ENCODE measurements around the gene TMEM151A. TPM values are rescaled to one million over a fixed set of nuclear protein-coding genes. Genes with fewer than 3 reads are reported as not detected.

TMEM151A gene
- 0.33 TPM for polyA plus RNA-seq (2013)

DNA sequence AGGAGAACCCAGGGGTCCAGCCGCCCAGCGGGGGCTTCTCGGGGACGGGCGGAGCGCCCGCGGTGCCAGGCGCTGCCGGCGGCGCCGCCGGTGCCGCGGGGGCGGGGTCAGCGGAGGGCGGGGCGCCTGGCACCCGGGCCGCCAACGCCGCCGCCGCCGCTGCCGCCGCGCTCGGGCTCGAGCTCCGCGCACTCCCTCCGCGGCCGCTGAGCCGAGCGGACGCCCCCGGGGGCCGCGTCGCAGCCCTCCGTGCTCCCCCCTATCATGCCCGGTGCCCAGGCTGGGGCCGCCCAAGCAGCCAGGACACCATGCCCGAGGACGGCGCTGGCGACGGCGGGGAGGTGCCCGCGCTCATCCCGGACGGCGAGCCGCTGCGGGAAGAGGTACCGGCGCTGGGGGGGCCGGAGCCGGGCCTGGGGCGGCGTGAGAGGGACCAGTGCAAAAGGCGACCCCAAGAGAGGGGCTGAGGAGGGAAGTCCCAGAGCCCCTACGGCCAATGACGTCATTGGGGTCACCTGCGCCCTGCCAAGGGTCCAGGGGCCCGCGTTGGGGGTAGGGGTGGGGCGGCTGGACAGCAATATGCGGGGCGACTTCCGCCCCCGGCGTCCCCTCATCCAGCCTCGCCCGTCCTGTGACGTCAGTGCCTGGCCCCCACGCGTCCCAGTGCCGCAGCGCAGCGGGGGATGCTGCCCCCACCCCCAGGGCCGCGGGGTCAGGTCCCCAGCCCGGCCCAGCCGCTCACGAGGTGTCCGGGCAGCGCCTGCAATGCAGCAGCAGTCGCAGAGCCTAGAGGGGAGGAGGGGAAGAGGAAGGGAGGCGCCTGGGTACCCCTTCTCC lies at the start of gene TMEM151A:
Gene TMEM151A (plus strand): TSS at position 189 of the 837 bp plus-strand sequence. CDS start 120 bp downstream, at position 309.
- no peak within 1 kb of the TSS for H3K27ac ChIP-seq (ENCODE audit: insufficient read depth in 1 of 2, low read depth in 1 of 2, low read length in 2 of 2, poor library complexity in 1 of 2, severe bottlenecking in 2 of 2)
- 1% methylated on average over 69 of the region's 95 CpGs for WGBS (ENCODE audit: insufficient coverage)

GRCh38 chr11:66242095-66242765 lies 49.5 kb upstream of the TMEM151A start:
- POLR2A ChIA-PET: no interaction called here

More for the DNA sequence above, at the start of gene TMEM151A:
- CTCF ChIA-PET: interaction anchor here (1.4 kb wide), 1 partner anchor 118 kb away, joined by 3 read pairs; no protein-coding TSS in a partner anchor
- POLR2A ChIA-PET: interaction anchor here (0.6 kb wide), 1 partner anchor 781 kb away, joined by 3 read pairs; no protein-coding TSS in a partner anchor
- Histone ChIP-seq H3K27me3 (replicated peaks in 2 of 5; ENCODE audit: control insufficient read depth in 4 of 5, insufficient read depth in 5 of 5, low read length in 4 of 5) (peaks cover 0 to 52% (median 17%) of the 10 kb centered on the region in 5 experiments), H3K36me3 (ENCODE audit: control insufficient read depth in 4 of 4, insufficient read depth in 4 of 4, low read length in 3 of 4) (no peaks in the 10 kb centered on the region), H3K4me1 (ENCODE audit: control extremely low read depth in 1 of 4, control insufficient read depth in 4 of 4, insufficient read depth in 4 of 4, low read length in 3 of 4) (peaks cover 0 to 37% (median 32%) of the 10 kb centered on the region in 4 experiments), H3K9me3 (ENCODE audit: control extremely low read depth in 1 of 5, control insufficient read depth in 4 of 5, insufficient read depth in 2 of 5, low read depth in 1 of 5, low read length in 4 of 5) (no peaks in the 10 kb centered on the region), H3K4me3 (ENCODE audit: control insufficient read depth in 1 of 7, extremely low read depth in 1 of 7, insufficient read depth in 4 of 7, low read depth in 2 of 7, low read length in 6 of 7) (peak within 1 kb of the TSS in 5 of 7 experiments; percentile 8 to 65 (median 42))
- DNase-seq: peak in 1 of 3 donors; percentile 32

GRCh38 chr11:66243782-66244535 lies 47.7 kb upstream of the TMEM151A start:
- H3K4me3 ChIP-seq (ENCODE audit: control insufficient read depth in 1 of 7, extremely low read depth in 1 of 7, insufficient read depth in 4 of 7, low read depth in 2 of 7, low read length in 6 of 7): no peak overlapping the region
- H3K27ac ChIP-seq (ENCODE audit: insufficient read depth in 1 of 2, low read depth in 1 of 2, low read length in 2 of 2, poor library complexity in 1 of 2, severe bottlenecking in 2 of 2): no peak overlapping the region
- POLR2A ChIA-PET: no interaction called here
- H3K36me3 ChIP-seq (ENCODE audit: control insufficient read depth in 4 of 4, insufficient read depth in 4 of 4, low read length in 3 of 4): peaks cover 17 to 81% (median 43%) of the 10 kb centered on the region in 4 experiments
- DNase-seq: no peak
- no peaks in the 10 kb centered on the region for H3K27me3 ChIP-seq (replicated peaks in 2 of 5; ENCODE audit: control insufficient read depth in 4 of 5, insufficient read depth in 5 of 5, low read length in 4 of 5)
- H3K4me1 ChIP-seq (ENCODE audit: control extremely low read depth in 1 of 4, control insufficient read depth in 4 of 4, insufficient read depth in 4 of 4, low read length in 3 of 4): peaks cover 0 to 4% (median 0%) of the 10 kb centered on the region in 4 experiments
- CTCF ChIA-PET: interaction anchor here (1.5 to 1.7 kb wide), 2 partner anchors 18 to 20 kb away, joined by 3 to 4 read pairs; no protein-coding TSS in a partner anchor
- no peaks in the 10 kb centered on the region for H3K9me3 ChIP-seq (ENCODE audit: control extremely low read depth in 1 of 5, control insufficient read depth in 4 of 5, insufficient read depth in 2 of 5, low read depth in 1 of 5, low read length in 4 of 5)
- WGBS (ENCODE audit: insufficient coverage): 86% methylated on average over 13 of the region's 13 CpGs

More at GRCh38 chr11:66242095-66242765, 49.5 kb upstream of the TMEM151A start:
- no peak overlapping the region for H3K27ac ChIP-seq (ENCODE audit: insufficient read depth in 1 of 2, low read depth in 1 of 2, low read length in 2 of 2, poor library complexity in 1 of 2, severe bottlenecking in 2 of 2)
- whole genome bisulfite sequencing (ENCODE audit: insufficient coverage): 85% methylated on average over 14 of the region's 14 CpGs
- DNase-seq: no peak
- no peaks in the 10 kb centered on the region for H3K9me3 ChIP-seq (ENCODE audit: control extremely low read depth in 1 of 5, control insufficient read depth in 4 of 5, insufficient read depth in 2 of 5, low read depth in 1 of 5, low read length in 4 of 5)
- CTCF ChIA-PET: interaction anchor here (1.0 to 1.4 kb wide), 4 partner anchors 17 to 69 kb away, joined by 3 to 6 read pairs (median 4); no protein-coding TSS in a partner anchor
- H3K4me1 ChIP-seq (ENCODE audit: control extremely low read depth in 1 of 4, control insufficient read depth in 4 of 4, insufficient read depth in 4 of 4, low read length in 3 of 4): peaks cover 0 to 4% (median 0%) of the 10 kb centered on the region in 4 experiments
- peaks cover 15 to 85% (median 44%) of the 10 kb centered on the region in 4 experiments for H3K36me3 ChIP-seq (ENCODE audit: control insufficient read depth in 4 of 4, insufficient read depth in 4 of 4, low read length in 3 of 4)
- no peaks in the 10 kb centered on the region for H3K27me3 ChIP-seq (replicated peaks in 2 of 5; ENCODE audit: control insufficient read depth in 4 of 5, insufficient read depth in 5 of 5, low read length in 4 of 5)
- no peak overlapping the region for H3K4me3 ChIP-seq (ENCODE audit: control insufficient read depth in 1 of 7, extremely low read depth in 1 of 7, insufficient read depth in 4 of 7, low read depth in 2 of 7, low read length in 6 of 7)

GRCh38 chr11:66247295-66247694 lies 44.4 kb upstream of the TMEM151A start:
- ChIA-PET POLR2A (no interaction called here), CTCF (interaction anchor here (0.6 to 1.8 kb wide), 2 partner anchors 8 to 34 kb away, joined by 3 to 6 read pairs; no protein-coding TSS in a partner anchor)
- WGBS (ENCODE audit: insufficient coverage): 93% methylated on average over 4 of the region's 4 CpGs
- Histone ChIP-seq H3K36me3 (ENCODE audit: control insufficient read depth in 4 of 4, insufficient read depth in 4 of 4, low read length in 3 of 4) (peaks cover 15 to 65% (median 25%) of the 10 kb centered on the region in 4 experiments), H3K27me3 (replicated peaks in 2 of 5; ENCODE audit: control insufficient read depth in 4 of 5, insufficient read depth in 5 of 5, low read length in 4 of 5) (no peaks in the 10 kb centered on the region), H3K27ac (ENCODE audit: insufficient read depth in 1 of 2, low read depth in 1 of 2, low read length in 2 of 2, poor library complexity in 1 of 2, severe bottlenecking in 2 of 2) (no peak overlapping the region), H3K9me3 (ENCODE audit: control extremely low read depth in 1 of 5, control insufficient read depth in 4 of 5, insufficient read depth in 2 of 5, low read depth in 1 of 5, low read length in 4 of 5) (no peaks in the 10 kb centered on the region), H3K4me1 (ENCODE audit: control extremely low read depth in 1 of 4, control insufficient read depth in 4 of 4, insufficient read depth in 4 of 4, low read length in 3 of 4) (no peaks in the 10 kb centered on the region), H3K4me3 (ENCODE audit: control insufficient read depth in 1 of 7, extremely low read depth in 1 of 7, insufficient read depth in 4 of 7, low read depth in 2 of 7, low read length in 6 of 7) (no peak overlapping the region)
- DNase-seq: no peak

GRCh38 chr11:66247801-66248200 lies 43.9 kb upstream of the TMEM151A start:
- no peak for DNase-seq
- POLR2A ChIA-PET: no interaction called here
- WGBS (ENCODE audit: insufficient coverage): 70% methylated on average over 1 of the region's 3 CpGs
- H3K4me3 ChIP-seq (ENCODE audit: control insufficient read depth in 1 of 7, extremely low read depth in 1 of 7, insufficient read depth in 4 of 7, low read depth in 2 of 7, low read length in 6 of 7): no peak overlapping the region
- CTCF ChIA-PET: interaction anchor here (0.6 to 1.8 kb wide), 2 partner anchors 8 to 33 kb away, joined by 3 to 6 read pairs; no protein-coding TSS in a partner anchor
- H3K9me3 ChIP-seq (ENCODE audit: control extremely low read depth in 1 of 5, control insufficient read depth in 4 of 5, insufficient read depth in 2 of 5, low read depth in 1 of 5, low read length in 4 of 5): no peaks in the 10 kb centered on the region
- no peak overlapping the region for H3K27ac ChIP-seq (ENCODE audit: insufficient read depth in 1 of 2, low read depth in 1 of 2, low read length in 2 of 2, poor library complexity in 1 of 2, severe bottlenecking in 2 of 2)
- H3K36me3 ChIP-seq (ENCODE audit: control insufficient read depth in 4 of 4, insufficient read depth in 4 of 4, low read length in 3 of 4): peaks cover 14 to 60% (median 23%) of the 10 kb centered on the region in 4 experiments
- no peaks in the 10 kb centered on the region for H3K4me1 ChIP-seq (ENCODE audit: control extremely low read depth in 1 of 4, control insufficient read depth in 4 of 4, insufficient read depth in 4 of 4, low read length in 3 of 4)
- no peaks in the 10 kb centered on the region for H3K27me3 ChIP-seq (replicated peaks in 2 of 5; ENCODE audit: control insufficient read depth in 4 of 5, insufficient read depth in 5 of 5, low read length in 4 of 5)

DNA sequence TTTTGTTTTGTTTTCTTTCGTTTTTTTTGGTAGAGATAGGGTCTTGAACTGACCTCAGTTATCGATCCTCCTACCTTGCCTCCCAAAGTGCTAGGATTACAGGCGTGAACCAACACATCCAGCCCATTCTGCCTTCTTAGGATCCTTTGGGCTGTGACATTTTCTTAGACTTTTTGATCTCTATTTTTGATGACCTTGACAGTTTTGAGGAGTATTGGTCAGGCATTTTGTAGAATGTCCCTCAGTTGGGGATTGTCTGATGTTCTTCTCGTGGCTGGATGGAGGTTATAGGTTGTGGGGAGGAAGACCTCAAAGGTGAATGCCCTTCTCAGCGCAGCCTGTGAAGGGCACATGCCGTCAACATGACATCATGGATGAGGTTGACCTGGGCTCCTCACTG lies 42.8 kb upstream of the TMEM151A start:
- Histone ChIP-seq H3K4me3 (ENCODE audit: control insufficient read depth in 1 of 7, extremely low read depth in 1 of 7, insufficient read depth in 4 of 7, low read depth in 2 of 7, low read length in 6 of 7) (no peak overlapping the region), H3K36me3 (ENCODE audit: control insufficient read depth in 4 of 4, insufficient read depth in 4 of 4, low read length in 3 of 4) (peaks cover 10 to 49% (median 19%) of the 10 kb centered on the region in 4 experiments), H3K9me3 (ENCODE audit: control extremely low read depth in 1 of 5, control insufficient read depth in 4 of 5, insufficient read depth in 2 of 5, low read depth in 1 of 5, low read length in 4 of 5) (no peaks in the 10 kb centered on the region), H3K27ac (ENCODE audit: insufficient read depth in 1 of 2, low read depth in 1 of 2, low read length in 2 of 2, poor library complexity in 1 of 2, severe bottlenecking in 2 of 2) (no peak overlapping the region), H3K4me1 (ENCODE audit: control extremely low read depth in 1 of 4, control insufficient read depth in 4 of 4, insufficient read depth in 4 of 4, low read length in 3 of 4) (no peaks in the 10 kb centered on the region), H3K27me3 (replicated peaks in 2 of 5; ENCODE audit: control insufficient read depth in 4 of 5, insufficient read depth in 5 of 5, low read length in 4 of 5) (no peaks in the 10 kb centered on the region)
- ChIA-PET CTCF (no interaction called here), POLR2A (no interaction called here)
- 97% methylated on average over 4 of the region's 6 CpGs for WGBS (ENCODE audit: insufficient coverage)
- no peak for DNase-seq
